Suprapubic skin (tissue), 4 donors: Measurements from ENCODE around the gene PRRT1.

Experiments
- CTCF ChIP-seq, 2 donors: fragments of 200-600 bp in 1 of 2; fragments of 450-650 bp in 1 of 2; sonication (generic) in 1 of 2; IDR thresholded peaks; one replicate each; pipeline ENCODE4 v1.5.1; 2016 to 2019; ENCODE audit warnings: antibody characterized with exemption in 2 of 2, mild to moderate bottlenecking in 1 of 2, moderate library complexity in 1 of 2
- POLR2A ChIP-seq, 2 donors: fragments of 450-650 bp; IDR thresholded peaks; one replicate each; pipeline ENCODE4 v1.6.1; 2017; ENCODE audit warnings: antibody characterized with exemption in 2 of 2, mild to moderate bottlenecking in 2 of 2, moderate library complexity in 2 of 2
- POLR2AphosphoS5 ChIP-seq, 3 donors: sonication (generic); formaldehyde crosslinking; IDR thresholded peaks; one replicate each; pipeline ENCODE4 v1.6.1; 2017; ENCODE audit warnings: antibody characterized with exemption in 3 of 3

GRCh38 chr6:32195902-32196681 lies 44.4 kb upstream of the PRRT1 start:
- TF ChIP-seq POLR2AphosphoS5 (IDR thresholded peaks at IDR 0.05) (peak; percentile 85 to 97 (median 97)), CTCF (IDR thresholded peaks at IDR 0.05) (no peak), POLR2A (IDR thresholded peaks at IDR 0.05) (peak; percentile 89 to 98)
